ENCODE data around the gene RNF151. TPM values are rescaled to one million over a fixed set of nuclear protein-coding genes. Genes with fewer than 3 reads are reported as not detected.

Gene RNF151
- total RNA-seq, 1 experiment from 2014 or later, result not detected

DNA sequence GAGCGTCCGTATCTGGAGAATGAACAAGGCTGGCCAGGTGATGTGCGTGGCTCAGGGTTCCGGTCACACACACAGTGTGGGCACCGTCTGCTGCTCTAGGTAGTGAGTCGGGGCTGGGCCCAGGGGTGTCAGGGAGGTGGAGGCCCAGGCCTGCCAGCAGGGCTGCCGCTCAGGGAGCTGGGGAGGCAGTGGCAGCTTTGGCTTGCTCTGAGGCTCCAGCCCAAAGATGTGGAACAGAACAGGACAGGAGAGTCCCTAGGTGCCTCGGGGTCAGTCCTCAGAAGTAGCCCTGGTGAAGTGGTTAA is 9.5 kb downstream of the RNF151 start:
- DNase-seq (ENCODE audit: low read depth), result no peak

DNA sequence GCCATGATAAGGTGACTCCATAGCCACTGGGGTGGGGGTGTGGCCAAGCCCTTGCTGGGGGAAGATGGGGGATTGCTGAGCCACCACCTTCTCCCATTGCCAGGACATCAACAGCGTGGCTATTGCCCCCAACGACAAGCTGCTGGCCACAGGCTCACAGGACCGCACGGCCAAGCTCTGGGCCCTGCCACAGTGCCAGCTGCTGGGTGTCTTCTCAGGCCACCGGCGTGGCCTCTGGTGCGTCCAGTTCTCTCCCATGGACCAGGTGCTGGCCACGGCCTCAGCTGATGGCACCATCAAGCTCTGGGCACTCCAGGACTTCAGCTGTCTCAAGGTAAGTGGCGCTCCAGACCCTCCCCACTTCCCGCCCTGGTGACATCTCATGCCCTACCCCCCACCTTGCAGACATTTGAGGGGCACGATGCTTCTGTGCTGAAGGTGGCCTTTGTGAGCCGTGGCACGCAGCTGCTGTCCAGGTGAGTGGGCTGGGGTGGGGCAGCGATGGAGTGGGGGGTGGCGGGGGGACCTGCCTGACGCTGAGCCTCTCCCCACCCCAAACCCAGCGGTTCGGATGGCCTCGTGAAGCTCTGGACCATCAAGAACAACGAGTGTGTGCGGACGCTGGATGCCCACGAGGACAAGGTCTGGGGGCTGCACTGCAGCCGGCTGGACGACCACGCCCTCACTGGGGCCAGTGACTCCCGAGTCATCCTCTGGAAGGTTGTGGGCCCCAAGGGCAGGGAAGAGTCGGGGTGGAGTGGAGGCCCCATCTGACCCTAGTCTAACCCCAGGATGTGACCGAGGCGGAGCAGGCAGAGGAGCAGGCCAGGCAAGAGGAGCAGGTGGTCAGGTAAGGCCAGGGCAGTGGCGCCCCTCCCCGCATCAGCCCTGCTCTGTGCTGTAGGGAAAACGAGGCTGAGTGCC is 10.6 kb downstream of the RNF151 start:
- no peak for DNase-seq (ENCODE audit: low read depth)

GRCh38 chr16:1977875-1978268 is 11.2 kb downstream of the RNF151 start:
- DNase-seq (ENCODE audit: low read depth), result no peak

GRCh38 chr16:1978476-1979120 is 11.9 kb downstream of the RNF151 start:
- DNase-seq (ENCODE audit: low read depth), result no peak

GRCh38 chr16:1979271-1980029 is 12.8 kb downstream of the RNF151 start:
- no peak for DNase-seq (ENCODE audit: low read depth)

GRCh38 chr16:1980030-1980769 is 13.5 kb downstream of the RNF151 start:
- DNase-seq (ENCODE audit: low read depth), result no peak

DNA sequence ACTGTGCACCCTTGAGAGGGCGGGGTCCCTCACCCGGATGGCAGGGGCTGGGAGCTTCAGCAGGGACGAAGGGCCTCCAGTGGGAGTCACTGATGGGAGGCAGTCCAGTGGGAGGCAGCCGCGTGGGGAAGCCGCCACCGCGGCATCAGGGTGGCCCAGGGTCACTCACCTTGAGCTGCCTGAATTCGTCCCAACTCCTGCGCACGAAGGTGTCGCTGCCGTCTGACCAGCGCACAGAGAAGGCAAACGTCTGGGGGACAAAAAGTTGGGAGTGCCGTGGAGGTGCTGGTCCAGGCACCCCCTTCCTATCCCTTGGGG is 14.1 kb downstream of the RNF151 start:
- no peak for DNase-seq (ENCODE audit: low read depth)

GRCh38 chr16:1981398-1981836 is 14.8 kb downstream of the RNF151 start, which contains the start of gene NOXO1:
Gene NOXO1, minus strand, starts transcription at chr16:1981469. Its CDS starts 290 bp downstream, at chr16:1981179.
- DNase-seq (ENCODE audit: low read depth), result no peak

DNA sequence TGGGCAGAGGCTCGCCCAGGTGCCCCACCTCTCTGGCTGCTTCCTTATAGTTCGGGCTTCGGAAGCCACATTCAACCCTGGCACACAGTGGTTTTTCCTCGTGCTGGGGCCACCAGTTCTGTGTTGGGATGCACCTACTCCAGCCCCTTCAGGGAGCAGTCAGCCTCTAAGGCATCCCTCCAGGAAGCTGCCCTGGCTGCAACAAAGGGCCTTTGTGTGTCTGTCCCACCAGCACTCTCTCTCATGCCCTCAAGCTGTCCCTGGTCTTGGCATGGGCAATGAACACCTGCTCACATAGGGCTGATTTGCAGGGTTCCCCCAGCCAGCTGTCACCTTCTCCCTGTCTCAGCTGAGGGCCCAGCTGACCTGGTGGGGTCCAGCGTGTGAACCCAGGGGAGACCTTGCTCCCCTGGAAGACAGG is 15.4 kb downstream of the RNF151 start:
- DNase-seq (ENCODE audit: low read depth), result peak; percentile 75

GRCh38 chr16:1982991-1983543 is 16.4 kb downstream of the RNF151 start:
- DNase-seq (ENCODE audit: low read depth), result no peak

GRCh38 chr16:1983544-1984346 is 17.1 kb downstream of the RNF151 start, which contains the start of gene GFER:
Gene GFER, plus strand, starts transcription at chr16:1984193. Its CDS starts 26 bp downstream, at chr16:1984219.
- DNase-seq (ENCODE audit: low read depth), result peak; percentile 88

- no peak for DNase-seq (ENCODE audit: low read depth)
Observed at GRCh38 chr16:1984347-1985225, 17.9 kb downstream of the RNF151 start.

- no peak for DNase-seq (ENCODE audit: low read depth)
Observed at GRCh38 chr16:1985466-1986150, 19.0 kb downstream of the RNF151 start.

DNA sequence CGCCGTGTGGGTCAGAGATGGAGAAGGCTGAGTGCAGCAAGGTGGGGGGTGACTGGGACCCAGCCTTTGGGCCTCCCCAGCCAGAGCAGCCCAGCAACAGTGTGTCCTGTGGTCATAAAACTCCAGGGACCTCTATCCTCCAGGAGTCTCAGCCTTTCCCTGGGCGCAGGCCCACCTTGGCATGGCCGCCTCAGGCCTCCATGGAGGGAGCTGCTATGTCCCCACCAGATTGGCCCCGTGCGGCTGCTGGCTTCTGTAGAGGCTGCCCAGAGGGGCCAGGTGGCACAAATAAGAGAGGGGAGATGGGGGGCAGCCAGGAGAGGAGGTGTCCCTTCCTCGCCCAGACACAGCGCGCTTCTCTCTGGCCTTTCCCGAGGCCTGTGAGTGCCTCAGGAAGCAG is 20.5 kb downstream of the RNF151 start:
- DNase-seq (ENCODE audit: low read depth), result no peak

GRCh38 chr16:1989209-1990100 is 22.8 kb downstream of the RNF151 start, which contains the start of gene SYNGR3:
Gene SYNGR3, plus strand, starts transcription at chr16:1989970. Its CDS starts 133 bp downstream, at chr16:1990103.
- no peak for DNase-seq (ENCODE audit: low read depth)

DNA sequence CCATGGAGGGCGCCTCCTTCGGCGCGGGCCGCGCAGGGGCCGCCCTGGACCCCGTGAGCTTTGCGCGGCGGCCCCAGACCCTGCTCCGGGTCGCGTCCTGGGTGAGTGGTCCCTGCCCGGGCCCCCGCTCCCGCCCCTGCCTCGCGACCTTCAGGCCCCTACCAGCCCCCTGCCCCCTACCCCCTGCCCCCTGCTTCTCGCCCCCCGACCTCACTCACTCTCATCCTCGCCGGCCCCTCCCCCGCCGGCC is 23.4 kb downstream of the RNF151 start:
- DNase-seq (ENCODE audit: low read depth), result no peak

GRCh38 chr16:1990351-1991134 is 23.9 kb downstream of the RNF151 start:
- no peak for DNase-seq (ENCODE audit: low read depth)

Data from HT1080 (cell line).